Esophagus squamous epithelium (tissue), 5 donors: ENCODE measurements around the gene TAX1BP1. TPM values are rescaled to one million over a fixed set of nuclear protein-coding genes. Genes with fewer than 3 reads are reported as not detected.
A peak's percentile ranks its signal among the peaks of the same experiment; 100 is the strongest.

Experiments used
- DNase-seq: peaks from one replicate; lab custom pipeline; 2025; lab: John Stamatoyannopoulos, UW
- H3K27ac ChIP-seq, 4 donors: fragments of 200-600 bp; sonication (generic); one replicate each; pipeline ENCODE4 v1.5.1; 2016 to 2019; ENCODE audit warnings: mild to moderate bottlenecking in 1 of 4
- H3K27me3 ChIP-seq, 4 donors: fragments of 200-600 bp; sonication (generic); 1 replicate in 3 of 4; 2 replicates in 1 of 4; pipeline versions ENCODE4 v1.5.1 to v1.6.0; 2017 to 2021; ENCODE audit warnings: antibody characterized with exemption in 1 of 4
- H3K36me3 ChIP-seq, 3 donors: fragments of 200-600 bp; sonication (generic); one replicate each; pipeline ENCODE4 v1.5.1; 2016 to 2019
- H3K4me1 ChIP-seq, 3 donors: fragments of 200-600 bp; sonication (generic); one replicate each; pipeline ENCODE4 v1.5.1; 2017 to 2019
- H3K4me3 ChIP-seq, 4 donors: fragments of 200-600 bp; sonication (generic); 1 replicate in 3 of 4; 2 replicates in 1 of 4; pipeline ENCODE4 v1.5.1; 2016 to 2019; ENCODE audit warnings: mild to moderate bottlenecking in 2 of 4, moderate library complexity in 1 of 4
- H3K9me3 ChIP-seq, 3 donors: fragments of 200-600 bp; sonication (generic); one replicate each; pipeline ENCODE4 v1.5.1; 2016 to 2019
- POLR2A ChIP-seq, 4 donors: fragments of 450-650 bp; IDR thresholded peaks; one replicate each; pipeline ENCODE4 v1.6.1; 2017; ENCODE audit warnings: antibody characterized with exemption in 4 of 4, mild to moderate bottlenecking in 4 of 4, moderate library complexity in 3 of 4
- WGBS, 2 donors: methylation state at CpG; one replicate each; pipeline ENCODE4 v1.1.5; 2018; 5-methylcytosine and 5-hydroxymethylcytosine counted together
- intact Hi-C: fragments of 100-400 bp; cut with DNase I; formaldehyde crosslinking; loops from one replicate; pipeline ENCODE4 v1.15.0; 2022
- total RNA-seq, 4 donors: library from RNA; depleted of rRNA; stranded (reverse); fragments of >200 nt; gene quantifications; one replicate each; pipeline ENCODE4 v1.1.0, GENCODE V29; 2016
- TF ChIP-seq, protein P1 (sequence below), 6 experiments: fragments of 450-650 bp in 4 of 6; fragments of 200-600 bp in 2 of 6; sonication (generic) in 2 of 6; IDR thresholded peaks; one replicate each; pipeline ENCODE4 v1.5.1; 2016 to 2019; ENCODE audit warnings: antibody characterized with exemption in 6 of 6, mild to moderate bottlenecking in 4 of 6, moderate library complexity in 4 of 6
- donor health status: DM: yes; HTN: yes; CAD: no.

Gene TAX1BP1
- 100 to 1,000 TPM in 1 of 4 donors, 10 to 100 TPM in 3; 67.1 to 113 (median 80.3) TPM for total RNA-seq

DNA sequence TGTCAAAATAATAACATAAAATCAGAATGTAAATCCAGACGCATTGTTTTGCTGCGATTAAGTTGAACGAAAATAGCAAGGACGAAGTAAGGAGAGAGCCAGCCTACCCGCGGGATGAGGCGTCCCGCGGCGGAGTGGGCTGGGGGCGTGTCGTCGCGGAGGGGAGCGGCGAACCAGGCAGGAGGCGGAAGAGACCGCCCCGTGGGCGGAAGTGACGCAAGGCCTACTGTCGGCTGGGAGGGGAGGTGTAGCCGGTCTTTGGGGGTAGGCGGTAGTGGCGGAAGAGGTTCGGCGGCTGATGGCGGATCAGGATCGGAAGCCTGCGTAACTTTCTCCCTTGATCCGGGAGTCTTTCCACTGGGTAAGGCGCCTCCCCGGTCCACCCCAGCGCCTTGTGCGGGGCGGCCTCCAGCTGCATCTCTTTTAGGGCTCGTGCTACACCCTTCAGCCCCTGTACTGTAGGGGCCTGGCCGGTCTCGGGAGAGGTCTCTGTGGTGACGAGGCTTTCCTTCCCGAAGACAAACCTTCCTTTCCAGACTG is at the start of gene TAX1BP1:
Gene TAX1BP1, plus strand, starts transcription at position 254 of the 540 bp plus-strand sequence. CDS start 8,363 bp downstream, outside the sequence.
- no peaks in the 10 kb centered on the region for H3K27me3 ChIP-seq
- no peaks in the 10 kb centered on the region for H3K9me3 ChIP-seq
- H3K4me3 ChIP-seq, result peak within 1 kb of the TSS; percentile 66 to 98 (median 90)
- peaks cover 0 to 61% (median 11%) of the 10 kb centered on the region in 3 donors for H3K4me1 ChIP-seq
- H3K36me3 ChIP-seq, result no peaks in the 10 kb centered on the region
- WGBS, 2 donors, result 0% methylated on average over 13 to 31 of the region's 41 CpGs
- TF ChIP-seq POLR2A (IDR thresholded peaks at IDR 0.05), result peak in 3 of 4 donors; percentile 97 to 99 (median 98)
- TF ChIP-seq, protein P1, sequence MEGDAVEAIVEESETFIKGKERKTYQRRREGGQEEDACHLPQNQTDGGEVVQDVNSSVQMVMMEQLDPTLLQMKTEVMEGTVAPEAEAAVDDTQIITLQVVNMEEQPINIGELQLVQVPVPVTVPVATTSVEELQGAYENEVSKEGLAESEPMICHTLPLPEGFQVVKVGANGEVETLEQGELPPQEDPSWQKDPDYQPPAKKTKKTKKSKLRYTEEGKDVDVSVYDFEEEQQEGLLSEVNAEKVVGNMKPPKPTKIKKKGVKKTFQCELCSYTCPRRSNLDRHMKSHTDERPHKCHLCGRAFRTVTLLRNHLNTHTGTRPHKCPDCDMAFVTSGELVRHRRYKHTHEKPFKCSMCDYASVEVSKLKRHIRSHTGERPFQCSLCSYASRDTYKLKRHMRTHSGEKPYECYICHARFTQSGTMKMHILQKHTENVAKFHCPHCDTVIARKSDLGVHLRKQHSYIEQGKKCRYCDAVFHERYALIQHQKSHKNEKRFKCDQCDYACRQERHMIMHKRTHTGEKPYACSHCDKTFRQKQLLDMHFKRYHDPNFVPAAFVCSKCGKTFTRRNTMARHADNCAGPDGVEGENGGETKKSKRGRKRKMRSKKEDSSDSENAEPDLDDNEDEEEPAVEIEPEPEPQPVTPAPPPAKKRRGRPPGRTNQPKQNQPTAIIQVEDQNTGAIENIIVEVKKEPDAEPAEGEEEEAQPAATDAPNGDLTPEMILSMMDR (IDR thresholded peaks at IDR 0.05), result no peak
- peak within 1 kb of the TSS; percentile 96 to 99 (median 98) for H3K27ac ChIP-seq
- DNase-seq, result peak; percentile 61
- intact Hi-C loops, result no loop called here

- Histone ChIP-seq H3K27me3 (no peaks in the 10 kb centered on the region), H3K4me1 (no peaks in the 10 kb centered on the region), H3K9me3 (no peaks in the 10 kb centered on the region), H3K27ac (no peak overlapping the region), H3K4me3 (no peak overlapping the region), H3K36me3 (no peaks in the 10 kb centered on the region)
- no peak for DNase-seq
- intact Hi-C loops, result no loop called here
- TF ChIP-seq POLR2A (IDR thresholded peaks at IDR 0.05), result no peak
- TF ChIP-seq, protein P1 (IDR thresholded peaks at IDR 0.05), result no peak
Observed at GRCh38 chr7:27690649-27691048, 49.3 kb upstream of the TAX1BP1 start.

DNA sequence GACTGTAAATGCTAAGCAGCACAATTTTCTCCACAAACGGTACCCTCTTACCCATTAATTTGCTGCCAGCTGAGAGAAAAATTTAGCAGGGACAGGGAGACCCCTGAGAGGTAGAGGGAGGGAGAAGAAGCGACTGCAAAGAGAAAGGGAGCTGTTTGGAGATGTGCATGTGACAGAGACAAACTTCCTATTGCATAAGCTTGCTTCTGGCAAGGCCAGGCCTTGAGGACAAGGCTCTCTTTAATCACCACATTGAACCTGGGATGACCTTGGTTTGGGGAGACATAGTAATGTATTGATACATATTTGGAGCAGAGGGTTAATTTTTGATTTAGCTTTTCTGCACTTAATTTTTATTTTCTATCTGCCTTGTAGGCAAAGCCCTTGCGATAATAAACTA is 46.2 kb upstream of the TAX1BP1 start:
- no peak overlapping the region for H3K4me3 ChIP-seq
- no peak for TF ChIP-seq POLR2A (IDR thresholded peaks at IDR 0.05)
- TF ChIP-seq, protein P1 (IDR thresholded peaks at IDR 0.05), result no peak
- DNase-seq, result no peak
- WGBS, 2 donors, result 60 to 64% methylated on average over 3 of the region's 3 CpGs
- no peaks in the 10 kb centered on the region for H3K36me3 ChIP-seq
- H3K27ac ChIP-seq, result no peak overlapping the region
- no peaks in the 10 kb centered on the region for H3K9me3 ChIP-seq
- no peaks in the 10 kb centered on the region for H3K4me1 ChIP-seq
- no peaks in the 10 kb centered on the region for H3K27me3 ChIP-seq
- intact Hi-C loops, result no loop called here

- Histone ChIP-seq H3K4me3 (no peak overlapping the region), H3K4me1 (no peaks in the 10 kb centered on the region), H3K27ac (no peak overlapping the region), H3K9me3 (no peaks in the 10 kb centered on the region), H3K27me3 (no peaks in the 10 kb centered on the region), H3K36me3 (no peaks in the 10 kb centered on the region)
- WGBS, 2 donors, result 78 to 86% methylated on average over 4 of the region's 4 CpGs
- no peak for DNase-seq
- no peak for TF ChIP-seq POLR2A (IDR thresholded peaks at IDR 0.05)
- TF ChIP-seq, protein P1 (IDR thresholded peaks at IDR 0.05), result no peak
- intact Hi-C loops, result no loop called here
Observed at GRCh38 chr7:27695096-27695495, 44.9 kb upstream of the TAX1BP1 start.

GRCh38 chr7:27697861-27698430 is 42.0 kb upstream of the TAX1BP1 start:
- WGBS, 2 donors, result 36 to 40% methylated on average over 3 of the region's 3 CpGs
- Histone ChIP-seq H3K9me3 (no peaks in the 10 kb centered on the region), H3K36me3 (no peaks in the 10 kb centered on the region), H3K27ac (peak overlapping the region in 2 of 4 donors; percentile 4 to 29), H3K4me3 (no peak overlapping the region), H3K4me1 (no peaks in the 10 kb centered on the region), H3K27me3 (peaks cover 0 to 6% (median 0%) of the 10 kb centered on the region in 4 donors)
- intact Hi-C loops, result no loop called here
- no peak for TF ChIP-seq POLR2A (IDR thresholded peaks at IDR 0.05)
- TF ChIP-seq, protein P1 (IDR thresholded peaks at IDR 0.05), result no peak
- peak; percentile 13 for DNase-seq
